ENCODE results near the gene ANG.

GRCh38 chr14:20714593-20715250, 26.2 kb downstream of the ANG start:
- TF ChIP-seq CTCF (conservative IDR thresholded peaks at IDR 0.05; ENCODE audit: low read depth, low read length) (no peak), EZH2 (IDR thresholded peaks at IDR 0.05; ENCODE audit: borderline replicate concordance, low read depth, low read length, poor library complexity, severe bottlenecking) (no peak)

All from A673 (cell line).